DLD1 (cell line): ENCODE measurements around the gene TBC1D22A.
"Not testable (repeated sequence)": the region's sequence is repeated elsewhere in the genome, so short reads cannot be mapped to it uniquely, and the experiment has no call there.

ENCODE experiments used
- in situ Hi-C: cut with HindIII; loops from 2 replicates; pipeline ENCODE4 v1.10.0; 2017; ENCODE audit warnings: low sequenced_read_pairs

The TBC1D22A gene

DNA sequence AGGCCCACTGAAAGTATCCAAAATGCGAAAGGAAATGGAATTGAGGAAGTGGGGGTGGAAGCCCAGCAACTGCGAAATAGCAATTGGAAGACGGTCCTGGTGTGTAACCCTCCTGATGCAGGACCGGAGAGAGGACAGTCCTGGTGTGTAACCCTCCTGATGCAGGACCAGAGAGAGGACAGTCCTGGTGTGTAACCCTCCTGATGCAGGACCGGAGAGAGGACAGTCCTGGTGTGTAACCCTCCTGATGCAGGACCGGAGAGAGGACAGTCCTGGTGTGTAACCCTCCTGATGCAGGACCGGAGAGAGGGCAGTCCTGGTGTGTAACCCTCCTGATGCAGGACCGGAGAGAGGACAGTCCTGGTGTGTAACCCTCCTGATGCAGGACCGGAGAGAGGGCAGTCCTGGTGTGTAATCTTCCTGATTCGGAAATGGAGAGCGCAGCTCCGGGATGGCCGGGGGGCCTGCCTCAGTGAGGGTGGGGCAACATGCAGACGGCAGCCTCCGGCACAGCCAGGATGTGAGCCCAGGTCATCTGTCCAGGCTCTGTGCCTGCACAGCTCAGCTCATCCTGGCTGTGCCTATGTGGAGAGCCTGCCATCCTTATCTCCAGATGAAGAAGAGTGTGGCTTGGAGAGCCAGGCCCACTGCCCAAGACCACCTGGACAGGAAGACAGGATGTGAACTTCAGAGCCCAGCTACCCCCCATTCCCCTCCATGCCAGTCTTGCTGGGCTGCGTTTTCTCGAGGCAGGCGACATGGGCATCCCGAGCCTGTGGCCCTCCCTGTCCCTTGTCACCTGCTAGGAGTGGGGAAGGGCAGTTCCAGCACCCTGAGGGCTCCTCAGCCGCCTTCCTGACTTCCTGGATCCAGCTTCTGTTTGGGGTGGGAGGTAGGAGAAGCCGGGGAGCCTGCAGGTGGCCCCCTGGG lies 408.3 kb downstream of the TBC1D22A start:
- in situ Hi-C loops = not testable (repeated sequence)

DNA sequence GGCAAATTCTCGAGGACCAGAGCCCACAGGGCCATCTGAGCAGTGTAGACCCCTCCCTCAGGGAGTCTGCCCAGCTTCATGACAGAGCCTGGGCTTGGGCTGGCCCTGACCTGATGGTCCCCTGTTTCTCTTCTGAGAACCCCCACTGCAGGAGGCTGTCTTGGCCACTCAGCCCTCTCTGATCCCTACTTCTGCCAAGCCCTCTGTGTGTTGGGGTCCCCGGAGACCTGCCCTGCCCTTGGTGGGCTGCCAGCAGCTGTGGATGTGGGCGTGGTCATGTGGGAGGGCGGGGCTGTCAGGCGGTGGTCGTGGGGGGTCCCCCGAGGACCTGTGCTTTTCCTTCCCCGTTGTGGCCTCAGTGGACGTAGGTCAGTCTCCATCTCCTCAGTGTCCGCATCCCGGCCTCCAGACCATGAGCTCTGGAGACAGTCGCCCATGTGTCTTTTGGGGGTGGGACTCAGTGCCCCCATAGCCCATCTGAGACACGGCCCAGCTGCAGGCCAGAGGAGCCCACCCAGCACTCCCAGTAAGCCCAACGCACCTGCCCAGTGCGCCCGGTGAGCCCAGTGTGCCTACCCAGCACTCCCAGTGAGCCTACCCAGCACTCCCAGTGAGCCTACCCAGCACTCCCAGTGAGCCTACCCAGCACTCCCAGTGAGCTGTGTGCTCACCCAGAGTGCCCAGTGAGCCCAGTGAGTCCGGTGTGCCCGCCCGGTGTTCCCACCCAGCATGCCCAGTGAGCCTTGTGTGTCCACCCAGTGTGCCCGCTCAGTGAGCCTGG lies 409.2 kb downstream of the TBC1D22A start:
- in situ Hi-C loops = no loop called here

- in situ Hi-C loops = no loop called here
These were observed 410.5 kb downstream of the TBC1D22A start for GRCh38 chr22:47172771-47173534.

GRCh38 chr22:47173535-47174021 lies 411.1 kb downstream of the TBC1D22A start:
- in situ Hi-C loops = no loop called here

DNA sequence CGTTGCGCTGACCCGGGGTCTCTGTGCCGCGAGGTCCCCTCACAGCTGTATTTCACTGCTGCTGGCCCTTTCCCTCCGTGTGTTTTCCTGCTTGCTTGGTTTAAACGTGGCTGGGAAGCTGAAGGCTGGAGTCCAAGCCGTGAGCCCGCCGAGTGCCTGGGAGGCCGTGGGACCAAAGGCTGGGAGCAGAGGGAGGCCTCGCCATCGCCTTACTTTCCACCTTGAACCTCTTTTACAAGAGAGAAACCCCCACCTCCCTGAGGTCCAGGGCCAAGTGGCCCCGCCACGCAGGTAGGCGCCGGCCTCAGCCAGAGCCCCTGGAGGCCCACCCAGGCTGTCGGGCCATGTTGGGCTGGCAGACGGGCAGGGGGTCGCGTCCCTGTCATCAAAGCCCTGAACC lies 411.6 kb downstream of the TBC1D22A start:
- in situ Hi-C loops = no loop called here

GRCh38 chr22:47174671-47175112 lies 412.2 kb downstream of the TBC1D22A start:
- in situ Hi-C loops = no loop called here

DNA sequence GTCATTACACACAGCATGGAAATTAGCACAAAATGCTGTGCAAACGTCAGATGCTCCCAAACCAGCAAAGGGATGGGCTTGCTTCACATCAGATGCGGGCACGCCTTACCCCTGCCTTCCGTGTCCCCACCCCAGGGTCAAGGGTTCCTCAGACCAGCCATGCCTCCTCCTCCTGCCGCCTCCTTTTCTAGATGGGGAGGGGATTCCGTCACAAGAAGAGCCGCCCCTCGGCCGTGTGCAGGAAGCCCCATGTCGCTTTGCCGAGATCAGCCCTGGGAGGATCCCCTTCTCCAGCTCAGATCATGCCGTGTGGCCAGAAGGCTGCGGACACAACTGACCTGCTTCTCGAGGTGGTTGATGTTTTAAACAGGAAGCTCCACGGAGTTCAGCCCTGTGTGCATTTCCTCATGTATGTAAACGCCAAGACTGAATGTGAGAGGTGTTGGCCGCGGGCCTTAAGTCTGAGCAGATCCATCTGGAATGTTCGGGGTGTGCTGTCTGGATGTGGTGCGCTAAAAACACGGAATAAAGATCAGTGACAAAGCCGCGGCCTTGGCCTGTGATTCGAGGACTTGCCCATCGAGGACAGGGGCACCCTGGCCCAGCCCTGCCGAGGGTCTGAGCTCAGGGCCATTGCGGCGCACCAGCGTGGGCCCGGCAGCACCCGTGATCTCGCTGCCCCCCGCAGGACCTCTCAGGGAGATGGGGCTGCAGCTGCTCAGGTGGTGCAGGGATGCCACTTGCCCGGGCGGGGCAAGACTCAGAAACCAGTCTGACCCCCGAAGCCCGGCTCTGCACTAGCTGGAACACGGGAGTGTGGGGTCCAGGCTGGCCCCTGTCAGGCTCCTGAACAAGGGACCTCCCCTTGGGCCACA lies 412.9 kb downstream of the TBC1D22A start:
- in situ Hi-C loops = no loop called here

GRCh38 chr22:47176026-47176389 lies 413.6 kb downstream of the TBC1D22A start:
- in situ Hi-C loops = no loop called here

- in situ Hi-C loops = no loop called here
These were observed 414.3 kb downstream of the TBC1D22A start for GRCh38 chr22:47176573-47177333.

DNA sequence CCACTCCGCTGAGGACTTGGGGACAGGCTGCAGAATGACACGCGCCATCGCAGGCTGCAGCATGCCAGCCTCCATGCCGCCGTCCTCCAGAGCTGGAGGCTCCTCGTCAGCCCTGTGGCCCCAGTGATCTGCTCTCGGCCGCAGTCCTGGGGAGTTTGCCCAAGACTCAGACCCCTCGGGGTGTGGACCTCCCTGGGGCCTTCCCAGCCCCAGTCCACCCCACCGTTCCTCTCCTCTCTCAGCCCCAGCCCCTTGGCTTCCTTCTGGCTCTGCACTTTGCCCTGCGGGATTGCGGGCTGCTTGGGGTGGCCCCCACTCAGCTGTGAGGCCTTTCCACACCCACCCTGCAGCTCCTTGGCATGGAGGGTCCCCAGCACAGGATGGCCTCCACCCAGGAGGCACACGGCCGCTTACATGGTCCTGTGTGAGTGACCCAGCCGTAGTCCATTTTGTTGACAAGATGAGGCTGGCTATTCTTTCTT lies 414.9 kb downstream of the TBC1D22A start:
- in situ Hi-C loops = no loop called here

DNA sequence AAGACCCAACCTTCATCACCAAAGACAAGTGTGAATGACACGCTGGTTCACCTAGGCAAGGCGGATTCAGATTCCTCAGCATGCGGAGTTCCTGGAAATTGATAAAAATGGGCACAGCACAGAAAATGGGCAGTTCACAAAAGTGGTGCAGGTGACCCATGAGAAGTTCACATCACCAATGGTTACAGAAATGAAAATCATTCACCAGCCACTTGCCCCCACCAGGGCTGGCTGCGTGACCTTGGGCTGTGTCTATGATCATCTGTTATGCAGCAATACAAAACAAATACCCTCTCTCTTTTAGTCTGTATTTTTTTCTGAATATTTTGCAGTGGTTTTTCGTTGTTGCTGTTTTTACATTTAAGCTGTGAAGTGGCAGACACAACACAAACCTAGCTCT lies 415.9 kb downstream of the TBC1D22A start:
- in situ Hi-C loops = no loop called here

- in situ Hi-C loops = no loop called here
These were observed 418.3 kb downstream of the TBC1D22A start for GRCh38 chr22:47180796-47181195.

DNA sequence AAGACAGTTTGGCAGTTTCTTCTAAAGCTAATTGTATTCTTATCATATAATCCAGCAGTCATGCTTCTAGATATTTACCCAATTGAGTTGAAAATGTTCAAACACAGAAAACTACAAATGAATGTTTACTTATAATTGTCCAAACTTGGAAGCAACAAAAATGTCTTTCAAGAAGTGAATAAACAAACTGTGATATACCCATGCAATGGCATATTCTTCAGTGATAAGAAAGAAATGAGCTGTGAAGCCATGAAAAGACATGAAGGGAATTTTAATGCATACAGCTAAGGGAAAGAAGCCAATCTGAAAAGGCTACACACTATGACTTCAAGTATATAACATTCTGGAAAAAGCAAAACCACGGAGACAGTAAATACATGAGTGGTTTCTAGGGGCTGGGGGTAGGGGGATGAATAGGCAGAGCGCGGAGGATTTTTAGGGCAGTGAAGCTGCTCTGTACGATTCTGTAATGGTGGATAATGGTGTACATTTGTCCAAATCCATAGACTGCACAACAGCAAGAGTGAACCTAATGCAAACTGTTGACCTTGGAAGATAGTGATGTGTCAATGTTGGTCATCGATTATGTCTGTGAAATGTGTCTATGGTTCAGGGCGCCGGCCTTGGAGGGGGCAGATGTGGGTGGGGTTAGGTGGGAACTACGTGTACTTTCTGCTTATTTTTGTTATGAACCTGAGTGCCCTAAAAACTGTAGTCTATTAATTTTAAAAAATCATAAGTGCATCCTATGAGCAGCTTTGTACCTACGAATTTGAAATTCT lies 424.9 kb downstream of the TBC1D22A start:
- in situ Hi-C loops = no loop called here

GRCh38 chr22:47188261-47189055 lies 426.0 kb downstream of the TBC1D22A start:
- in situ Hi-C loops = no loop called here

DNA sequence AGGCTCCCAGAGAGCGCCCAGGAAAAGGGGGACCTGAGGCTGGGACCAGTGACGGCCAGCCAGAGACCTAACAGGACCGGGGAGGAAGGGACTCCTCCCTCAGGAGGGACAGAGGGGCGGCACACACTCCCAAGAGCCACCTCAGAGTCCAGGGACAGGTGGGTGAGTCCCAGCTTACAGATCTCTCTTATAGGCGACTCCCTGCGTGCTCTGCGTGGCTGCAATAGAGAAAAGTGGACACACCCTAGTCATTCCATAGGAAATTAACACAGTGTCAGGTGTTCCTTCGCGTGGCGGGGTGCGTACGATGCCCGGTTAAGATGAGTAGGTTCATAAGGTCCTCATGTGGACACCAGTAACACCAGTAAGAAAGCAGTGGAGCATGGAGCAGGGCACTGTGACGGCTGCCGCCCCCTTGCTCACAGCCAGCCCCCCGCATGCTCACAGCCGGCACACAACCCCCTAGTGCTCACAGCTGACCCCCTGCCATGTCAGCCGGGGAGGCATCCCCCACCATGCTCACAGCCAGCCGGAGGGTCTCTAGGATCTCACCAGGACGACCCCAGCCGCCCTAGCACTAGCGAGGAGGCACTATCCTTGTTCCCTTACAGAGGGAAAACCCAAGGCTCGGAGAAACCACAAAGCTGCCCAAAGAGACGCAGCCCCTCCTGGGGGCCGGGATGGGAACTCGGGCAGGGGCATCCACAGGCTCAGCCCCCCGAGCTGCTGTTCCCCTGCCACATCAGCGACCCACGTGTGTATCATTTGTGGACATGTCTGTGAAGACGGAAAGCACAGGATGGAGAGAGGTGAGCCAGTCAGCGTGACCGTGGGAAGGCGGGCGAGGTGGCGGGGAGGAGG lies 426.8 kb downstream of the TBC1D22A start:
- in situ Hi-C loops = no loop called here

DNA sequence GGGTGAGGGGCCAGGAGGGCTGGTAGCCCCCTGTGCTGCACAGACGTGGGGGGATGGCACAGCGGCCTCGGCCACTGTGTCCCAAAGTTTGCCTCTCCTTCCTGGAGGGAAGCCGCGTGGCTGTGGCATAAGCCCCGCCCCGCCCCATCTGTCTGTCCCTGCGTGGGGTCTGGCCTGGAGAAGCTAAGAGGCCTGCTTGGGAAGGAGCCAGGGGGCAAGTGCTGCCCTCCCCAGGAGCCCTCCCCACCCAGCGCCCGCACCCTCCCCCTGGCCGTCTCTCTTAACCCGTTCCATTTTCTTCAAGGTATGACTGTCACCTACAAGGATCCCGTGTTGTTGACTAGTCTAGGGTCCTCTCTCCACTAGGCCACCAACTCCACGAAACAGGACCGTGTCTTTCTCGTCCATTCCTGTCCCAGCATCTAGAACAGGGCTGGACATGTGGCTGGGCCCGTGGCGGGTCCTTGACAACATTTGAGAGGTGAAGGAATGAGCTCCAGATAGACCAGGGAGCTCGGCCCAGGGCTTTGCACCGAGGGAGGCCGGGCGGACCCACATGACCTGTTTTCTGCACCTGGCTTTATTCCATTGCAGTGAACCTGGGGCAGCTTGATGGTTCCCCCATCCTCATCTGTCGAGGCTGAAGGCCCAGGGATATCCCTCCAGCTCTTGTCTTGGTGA lies 428.0 kb downstream of the TBC1D22A start:
- in situ Hi-C loops = no loop called here
